Activated CD4-positive, alpha-beta memory T cell treated with anti-CD3 and anti-CD28 coated beads for 36 hours (primary cell): ENCODE data around the gene FBH1. TPM values are rescaled to one million over a fixed set of nuclear protein-coding genes. Genes with fewer than 3 reads are reported as not detected.
"Not testable (repeated sequence)": the region's sequence is repeated elsewhere in the genome, so short reads cannot be mapped to it uniquely, and the experiment has no call there.

Experiments used
- CTCF ChIA-PET: fragments of 350-600 bp; sonication (Branson Sonifier 250); formaldehyde crosslinking; loops from one replicate; lab custom pipeline; 2021; ENCODE audit warnings: antibody characterized with exemption, inconsistent platforms; lab: Charles Lee
- POLR2A ChIA-PET: fragments of 350-600 bp; sonication (Branson Sonifier 250); formaldehyde crosslinking; loops from one replicate; lab custom pipeline; 2021; ENCODE audit warnings: antibody characterized with exemption; lab: Charles Lee
- DNase-seq: peaks from one replicate; pipeline ENCODE4 v3.0.0-alpha.2; 2020
- H3K27ac Mint-ChIP-seq: one replicate; pipeline ENCODE4 v1.8.0; 2021; ENCODE audit warnings: mixed read lengths
- H3K27me3 Mint-ChIP-seq: one replicate; pipeline ENCODE4 v1.8.0; 2021; ENCODE audit warnings: mixed read lengths
- H3K36me3 Mint-ChIP-seq: one replicate; pipeline ENCODE4 v1.8.0; 2021; ENCODE audit warnings: mixed read lengths
- H3K4me1 Mint-ChIP-seq: one replicate; pipeline ENCODE4 v1.8.0; 2021; ENCODE audit warnings: low read depth, mixed read lengths
- H3K4me3 Mint-ChIP-seq: one replicate; pipeline ENCODE4 v1.8.0; 2021; ENCODE audit warnings: mild to moderate bottlenecking, mixed read lengths
- H3K9me3 Mint-ChIP-seq: one replicate; pipeline ENCODE4 v1.8.0; 2021; ENCODE audit warnings: mixed read lengths
- intact Hi-C: fragments of 100-400 bp; cut with micrococcal nuclease; formaldehyde crosslinking; loops from one replicate; pipeline ENCODE4 v1.15.1; 2023
- total RNA-seq, 2 experiments: library from RNA; stranded (reverse); gene quantifications; one replicate each; pipeline ENCODE4 v1.2.3, GENCODE V29; 2021

FBH1 gene
- total RNA-seq, 2 experiments from 2014 or later, result 57.8 to 63.4 TPM

GRCh38 chr10:5906651-5907050 is 16.6 kb downstream of the FBH1 start:
- Mint-ChIP-seq H3K4me3 (no peak overlapping the region), H3K36me3 (peaks cover 46% of the 10 kb centered on the region), H3K9me3 (no peaks in the 10 kb centered on the region), H3K27ac (no peak overlapping the region), H3K27me3 (no peaks in the 10 kb centered on the region), H3K4me1 (peaks cover 29% of the 10 kb centered on the region)
- intact Hi-C loops, result no loop called here
- POLR2A ChIA-PET, result no interaction called here
- CTCF ChIA-PET, result interaction anchor here (0.6 kb wide), 1 partner anchor 285 kb away, joined by 3 read pairs; no protein-coding TSS in a partner anchor
- no peak for DNase-seq

GRCh38 chr10:5908676-5909075 is 18.6 kb downstream of the FBH1 start:
- H3K27ac Mint-ChIP-seq, POLR2A ChIA-PET, intact Hi-C loops, H3K27me3 Mint-ChIP-seq, DNase-seq, H3K9me3 Mint-ChIP-seq, H3K4me3 Mint-ChIP-seq: not testable (repeated sequence)
- CTCF ChIA-PET, result interaction anchor here (1.4 kb wide), 1 partner anchor 18 kb away, joined by 3 read pairs; the partner anchor contains the start of gene FBH1
- peaks cover 48% of the 10 kb centered on the region for H3K36me3 Mint-ChIP-seq
- H3K4me1 Mint-ChIP-seq, result peaks cover 22% of the 10 kb centered on the region

GRCh38 chr10:5910323-5911100 is 20.5 kb downstream of the FBH1 start:
- H3K27me3 Mint-ChIP-seq, result no peaks in the 10 kb centered on the region
- no peak overlapping the region for H3K4me3 Mint-ChIP-seq
- peaks cover 13% of the 10 kb centered on the region for H3K4me1 Mint-ChIP-seq
- H3K27ac Mint-ChIP-seq, result no peak overlapping the region
- ChIA-PET CTCF (no interaction called here), POLR2A (interaction anchor here (0.5 kb wide), 1 partner anchor 109 kb away, joined by 3 read pairs; no protein-coding TSS in a partner anchor)
- intact Hi-C loops, result no loop called here
- H3K9me3 Mint-ChIP-seq, result no peaks in the 10 kb centered on the region
- H3K36me3 Mint-ChIP-seq, result peaks cover 52% of the 10 kb centered on the region
- no peak for DNase-seq

GRCh38 chr10:5911670-5912069 is 21.6 kb downstream of the FBH1 start:
- intact Hi-C loops, result no loop called here
- peaks cover 47% of the 10 kb centered on the region for H3K36me3 Mint-ChIP-seq
- H3K27ac Mint-ChIP-seq, result no peak overlapping the region
- H3K4me3 Mint-ChIP-seq, result no peak overlapping the region
- no peaks in the 10 kb centered on the region for H3K9me3 Mint-ChIP-seq
- ChIA-PET POLR2A (no interaction called here), CTCF (no interaction called here)
- H3K4me1 Mint-ChIP-seq, result peaks cover 8% of the 10 kb centered on the region
- H3K27me3 Mint-ChIP-seq, result no peaks in the 10 kb centered on the region
- DNase-seq, result no peak

- DNase-seq, result no peak
- no peak overlapping the region for H3K4me3 Mint-ChIP-seq
Measured at GRCh38 chr10:5913736-5914135, 23.7 kb downstream of the FBH1 start.

GRCh38 chr10:5915451-5915850 is 25.4 kb downstream of the FBH1 start:
- Mint-ChIP-seq H3K4me1 (peaks cover 4% of the 10 kb centered on the region), H3K27me3 (no peaks in the 10 kb centered on the region), H3K27ac (no peak overlapping the region), H3K9me3 (no peaks in the 10 kb centered on the region), H3K36me3 (peaks cover 42% of the 10 kb centered on the region), H3K4me3 (no peak overlapping the region)
- no peak for DNase-seq
- POLR2A ChIA-PET, result no interaction called here
- intact Hi-C loops, result no loop called here
- CTCF ChIA-PET, result interaction anchor here (1.4 kb wide), 1 partner anchor 42 kb away, joined by 4 read pairs; no protein-coding TSS in a partner anchor

More at GRCh38 chr10:5913736-5914135, 23.7 kb downstream of the FBH1 start:
- ChIA-PET CTCF (no interaction called here), POLR2A (no interaction called here)
- intact Hi-C loops, result no loop called here
- Mint-ChIP-seq H3K27me3 (no peaks in the 10 kb centered on the region), H3K36me3 (peaks cover 49% of the 10 kb centered on the region), H3K4me1 (peaks cover 4% of the 10 kb centered on the region), H3K9me3 (no peaks in the 10 kb centered on the region), H3K27ac (no peak overlapping the region)

- no peak overlapping the region for H3K4me3 Mint-ChIP-seq
- CTCF ChIA-PET, result no interaction called here
- H3K27ac Mint-ChIP-seq, result no peak overlapping the region
- peaks cover 1% of the 10 kb centered on the region for H3K4me1 Mint-ChIP-seq
- H3K27me3 Mint-ChIP-seq, result no peaks in the 10 kb centered on the region
- peaks cover 41% of the 10 kb centered on the region for H3K36me3 Mint-ChIP-seq
- POLR2A ChIA-PET, result no interaction called here
- DNase-seq, result no peak
- intact Hi-C loops, result no loop called here
- H3K9me3 Mint-ChIP-seq, result no peaks in the 10 kb centered on the region
Measured at GRCh38 chr10:5917305-5917704, 27.3 kb downstream of the FBH1 start.

- CTCF ChIA-PET, result no interaction called here
- intact Hi-C loops, result no loop called here
- H3K36me3 Mint-ChIP-seq, result peaks cover 47% of the 10 kb centered on the region
- no peak overlapping the region for H3K27ac Mint-ChIP-seq
- H3K27me3 Mint-ChIP-seq, result no peaks in the 10 kb centered on the region
- POLR2A ChIA-PET, result no interaction called here
- H3K4me3 Mint-ChIP-seq, result no peak overlapping the region
- DNase-seq, result no peak
- peaks cover 1% of the 10 kb centered on the region for H3K4me1 Mint-ChIP-seq
- H3K9me3 Mint-ChIP-seq, result no peaks in the 10 kb centered on the region
Measured at GRCh38 chr10:5918763-5919162, 28.7 kb downstream of the FBH1 start.

GRCh38 chr10:5919568-5919967 is 29.5 kb downstream of the FBH1 start:
- no peak overlapping the region for H3K27ac Mint-ChIP-seq
- no peak for DNase-seq
- no peaks in the 10 kb centered on the region for H3K9me3 Mint-ChIP-seq
- CTCF ChIA-PET, result no interaction called here
- peaks cover 1% of the 10 kb centered on the region for H3K4me1 Mint-ChIP-seq
- intact Hi-C loops, result no loop called here
- H3K36me3 Mint-ChIP-seq, result peaks cover 47% of the 10 kb centered on the region
- H3K27me3 Mint-ChIP-seq, result no peaks in the 10 kb centered on the region
- POLR2A ChIA-PET, result no interaction called here
- no peak overlapping the region for H3K4me3 Mint-ChIP-seq

GRCh38 chr10:5921746-5922145 is 31.7 kb downstream of the FBH1 start:
- H3K27ac Mint-ChIP-seq, result no peak overlapping the region
- CTCF ChIA-PET, result interaction anchor here (0.6 kb wide), 1 partner anchor 719 kb away, joined by 3 read pairs; no protein-coding TSS in a partner anchor
- POLR2A ChIA-PET, result no interaction called here
- no peak for DNase-seq
- H3K27me3 Mint-ChIP-seq, result no peaks in the 10 kb centered on the region
- peaks cover 44% of the 10 kb centered on the region for H3K36me3 Mint-ChIP-seq
- no peaks in the 10 kb centered on the region for H3K9me3 Mint-ChIP-seq
- no peak overlapping the region for H3K4me3 Mint-ChIP-seq
- peaks cover 1% of the 10 kb centered on the region for H3K4me1 Mint-ChIP-seq
- intact Hi-C loops, result no loop called here

- no peaks in the 10 kb centered on the region for H3K27me3 Mint-ChIP-seq
Measured at GRCh38 chr10:5924889-5925288, 34.8 kb downstream of the FBH1 start.

GRCh38 chr10:5927306-5927705 is 37.3 kb downstream of the FBH1 start:
- no peak for DNase-seq
- Mint-ChIP-seq H3K4me3 (no peak overlapping the region), H3K27me3 (no peaks in the 10 kb centered on the region), H3K27ac (no peak overlapping the region), H3K4me1 (no peaks in the 10 kb centered on the region), H3K36me3 (peaks cover 44% of the 10 kb centered on the region), H3K9me3 (no peaks in the 10 kb centered on the region)
- intact Hi-C loops, result no loop called here
- CTCF ChIA-PET, result interaction anchor here (0.9 kb wide), 1 partner anchor 84 kb away, joined by 3 read pairs; no protein-coding TSS in a partner anchor
- POLR2A ChIA-PET, result no interaction called here

More at GRCh38 chr10:5924889-5925288, 34.8 kb downstream of the FBH1 start:
- intact Hi-C loops, result no loop called here
- POLR2A ChIA-PET, result no interaction called here
- no peak overlapping the region for H3K27ac Mint-ChIP-seq
- H3K4me1 Mint-ChIP-seq, result peaks cover 1% of the 10 kb centered on the region
- peaks cover 43% of the 10 kb centered on the region for H3K36me3 Mint-ChIP-seq
- CTCF ChIA-PET, result no interaction called here
- no peak for DNase-seq
- H3K4me3 Mint-ChIP-seq, result no peak overlapping the region
- no peaks in the 10 kb centered on the region for H3K9me3 Mint-ChIP-seq
